H1 (cell line): Measurements from ENCODE around the gene CCL17. TPM values are rescaled to one million over a fixed set of nuclear protein-coding genes. Genes with fewer than 3 reads are reported as not detected.

ENCODE experiments used
- CTCF ChIA-PET: fragments of 300-600 bp; sonication (Branson Sonifier 250); formaldehyde crosslinking; loops from one replicate; lab custom pipeline; 2021; ENCODE audit not compliant: partially characterized antibody; lab: Charles Lee
- POLR2A ChIA-PET: fragments of 300-600 bp; sonication (Branson Sonifier 250); formaldehyde crosslinking; loops from one replicate; lab custom pipeline; 2021; ENCODE audit warnings: inconsistent platforms; ENCODE audit not compliant: partially characterized antibody; lab: Charles Lee
- DNase-seq, 2 experiments: peaks; one replicate each; pipeline versions ENCODE4 v3.0.0 to v3.0.0-alpha.2; 2010 to 2022; ENCODE audit warnings: low spot score in 2 of 2, low read depth in 1 of 2, mixed read lengths in 1 of 2
- FAIRE-seq: peaks from 2 replicates; lab custom pipeline; 2011; peaks lifted over from hg19 to GRCh38; lab: Jason Lieb, UNC
- H2AFZ ChIP-seq: 2 replicates; pipeline ENCODE4 v1.8.1; 2012; ENCODE audit warnings: low read length, inconsistent platforms
- H2AK5ac ChIP-seq: 2 replicates; pipeline ENCODE4 v1.6.1; 2013; ENCODE audit warnings: low read depth, low read length
- H2BK120ac ChIP-seq: replicated peaks from 2 replicates; pipeline ENCODE3; 2013; ENCODE audit warnings: low read depth, low read length, inconsistent platforms
- H2BK12ac ChIP-seq: 2 replicates; pipeline ENCODE4 v1.6.1; 2013; ENCODE audit warnings: low read depth, low read length
- H2BK15ac ChIP-seq: 2 replicates; pipeline ENCODE4 v1.6.1; 2013; ENCODE audit warnings: low read length
- H2BK20ac ChIP-seq: 2 replicates; pipeline ENCODE4 v1.6.1; 2013; ENCODE audit warnings: low read length
- H2BK5ac ChIP-seq: 2 replicates; pipeline ENCODE4 v1.6.1; 2013; ENCODE audit warnings: low read depth, low read length
- H3K14ac ChIP-seq: 2 replicates; pipeline ENCODE4 v1.6.1; 2013; ENCODE audit warnings: inconsistent platforms; ENCODE audit not compliant: insufficient read length
- H3K18ac ChIP-seq: 2 replicates; pipeline ENCODE4 v1.6.1; 2013; ENCODE audit warnings: low read length; ENCODE audit errors: extremely low read depth
- H3K23ac ChIP-seq: 2 replicates; pipeline ENCODE4 v1.6.1; 2013; ENCODE audit warnings: inconsistent platforms; ENCODE audit not compliant: insufficient read length
- H3K23me2 ChIP-seq: 2 replicates; pipeline ENCODE4 v1.6.1; 2013; ENCODE audit warnings: low read depth, low read length
- H3K27ac ChIP-seq: 2 replicates; pipeline ENCODE4 v1.6.1; 2011; ENCODE audit warnings: low read depth, low read length, inconsistent platforms
- H3K27me3 ChIP-seq, 4 experiments: replicated peaks in 1 of 4; 1 replicate in 1 of 4; 2 replicates in 3 of 4; pipeline versions ENCODE4 v1.6.1 to v1.8.1; 2011 to 2013; ENCODE audit warnings: low read length in 3 of 4, mild to moderate bottlenecking in 3 of 4, inconsistent platforms in 2 of 4, mixed read lengths in 2 of 4, moderate library complexity in 1 of 4; ENCODE audit not compliant: control insufficient read depth in 3 of 4, insufficient read depth in 3 of 4; ENCODE audit errors: extremely low read depth in 1 of 4
- H3K36me3 ChIP-seq, 4 experiments: 2 replicates each; pipeline versions ENCODE4 v1.6.1 to v1.8.1; 2011 to 2013; ENCODE audit warnings: mild to moderate bottlenecking in 4 of 4, low read length in 3 of 4, moderate library complexity in 2 of 4, control low read depth in 1 of 4, inconsistent platforms in 1 of 4; ENCODE audit not compliant: insufficient read depth in 4 of 4, control insufficient read depth in 2 of 4
- H3K4ac ChIP-seq: replicated peaks from 2 replicates; pipeline ENCODE3; 2013; ENCODE audit warnings: low read length, low read depth, mixed read lengths, inconsistent platforms; ENCODE audit not compliant: insufficient read length
- H3K4me1 ChIP-seq, 4 experiments: replicated peaks in 1 of 4; 1 replicate in 1 of 4; 2 replicates in 3 of 4; pipeline versions ENCODE4 v1.6.1 to v1.8.1; 2011 to 2013; ENCODE audit warnings: low read length in 3 of 4, inconsistent platforms in 2 of 4, mixed read lengths in 1 of 4; ENCODE audit not compliant: insufficient read depth in 4 of 4, control insufficient read depth in 3 of 4
- H3K4me2 ChIP-seq, 2 experiments: 2 replicates each; pipeline versions ENCODE4 v1.6.1 to v1.8.1; 2011 to 2013; ENCODE audit warnings: low read depth in 2 of 2, low read length in 2 of 2, control low read depth in 1 of 2, inconsistent platforms in 1 of 2, mild to moderate bottlenecking in 1 of 2; ENCODE audit not compliant: insufficient read depth in 1 of 2
- H3K4me3 ChIP-seq, 4 experiments: fragments of 200-600, 300-600 bp in 1 of 4; sonication (generic), shearing (Covaris generic), sonication (Bioruptor Twin) in 1 of 4; 2 replicates each; pipeline versions ENCODE4 v1.5.1 to v1.8.1; 2011 to 2016; ENCODE audit warnings: low read length in 4 of 4, low read depth in 3 of 4, control low read depth in 2 of 4, inconsistent platforms in 2 of 4, mild to moderate bottlenecking in 2 of 4, mixed read lengths in 1 of 4, moderate library complexity in 1 of 4; ENCODE audit not compliant: insufficient read depth in 2 of 4; ENCODE audit errors: extremely low read depth in 1 of 4
- H3K56ac ChIP-seq: replicated peaks from 2 replicates; pipeline ENCODE3; 2013; ENCODE audit warnings: low read depth, mild to moderate bottlenecking, mixed read lengths, low read length, inconsistent platforms; ENCODE audit not compliant: insufficient read length
- H3K79me1 ChIP-seq: 2 replicates; pipeline ENCODE4 v1.6.1; 2013; ENCODE audit warnings: low read depth, low read length, control low read depth
- H3K79me2 ChIP-seq, 2 experiments: 2 replicates each; pipeline versions ENCODE4 v1.6.1 to v1.8.1; 2012 to 2013; ENCODE audit warnings: low read length in 2 of 2, mild to moderate bottlenecking in 2 of 2, inconsistent platforms in 1 of 2; ENCODE audit not compliant: insufficient read depth in 2 of 2, control insufficient read depth in 1 of 2
- H3K9ac ChIP-seq, 4 experiments: replicated peaks in 1 of 4; 1 replicate in 1 of 4; 2 replicates in 3 of 4; pipeline versions ENCODE4 v1.6.1 to v1.8.1; 2011 to 2013; ENCODE audit warnings: low read depth in 3 of 4, low read length in 3 of 4, control low read depth in 2 of 4, mild to moderate bottlenecking in 2 of 4, moderate library complexity in 2 of 4, inconsistent platforms in 1 of 4; ENCODE audit errors: extremely low read depth in 1 of 4
- H3K9me3 ChIP-seq, 2 experiments: 2 replicates each; pipeline versions ENCODE4 v1.6.1 to v1.8.1; 2012 to 2013; ENCODE audit warnings: mild to moderate bottlenecking in 2 of 2, moderate library complexity in 2 of 2, control low read depth in 1 of 2, inconsistent platforms in 1 of 2, low read depth in 1 of 2, low read length in 1 of 2, mixed read lengths in 1 of 2; ENCODE audit not compliant: insufficient read depth in 2 of 2
- H4K20me1 ChIP-seq, 2 experiments: replicated peaks in 1 of 2; 2 replicates each; pipeline versions ENCODE3 to v1.8.1; 2011 to 2013; ENCODE audit warnings: inconsistent platforms in 2 of 2, low read length in 2 of 2, mild to moderate bottlenecking in 1 of 2; ENCODE audit not compliant: insufficient read depth in 2 of 2, control insufficient read depth in 1 of 2
- H4K5ac ChIP-seq: 2 replicates; pipeline ENCODE4 v1.6.1; 2013; ENCODE audit warnings: low read length, low read depth, mixed read lengths, inconsistent platforms; ENCODE audit not compliant: insufficient read length
- H4K8ac ChIP-seq: 2 replicates; pipeline ENCODE4 v1.8.0; 2013; ENCODE audit warnings: mild to moderate bottlenecking, moderate library complexity, low read length, inconsistent platforms; ENCODE audit not compliant: insufficient read depth; ENCODE audit errors: extremely low read depth
- H4K91ac ChIP-seq: replicated peaks from 2 replicates; pipeline ENCODE3; 2013; ENCODE audit warnings: low read length, mixed read lengths, inconsistent platforms; ENCODE audit not compliant: insufficient read length
- POLR2A ChIP-seq, 2 experiments: IDR thresholded peaks; 1 replicate in 1 of 2; 2 replicates in 1 of 2; pipeline ENCODE4 v1.6.1; 2011; ENCODE audit warnings: low read depth in 2 of 2, low read length in 2 of 2, mild to moderate bottlenecking in 2 of 2; ENCODE audit errors: control extremely low read depth in 1 of 2
- WGBS, 2 experiments: shearing (Covaris generic) in 1 of 2; methylation state at CpG; one replicate each; pipeline versions ENCODE4 v1.1.6 to v1.1.7; 2013 to 2015; ENCODE audit warnings: low lambda C conversion rate in 2 of 2, mixed read lengths in 2 of 2, inconsistent platforms in 1 of 2, low coverage in 1 of 2, missing lambda C conversion rate in 1 of 2; ENCODE audit not compliant: insufficient replicate concordance in 2 of 2, insufficient coverage in 1 of 2, insufficient read length in 1 of 2; ENCODE audit errors: extremely low coverage in 1 of 2, missing lambda C conversion rate in 1 of 2; 5-methylcytosine and 5-hydroxymethylcytosine counted together
- polyA plus RNA-seq, 7 experiments: library from polyadenylated mRNA; depleted of rRNA in 3 of 7; stranded (reverse) in 5 of 7; unstranded in 2 of 7; fragments of >200 nt in 5 of 7; fragments of 200-250 nt in 2 of 7; gene quantifications; 1 replicate in 5 of 7; 2 replicates in 1 of 7; 4 replicates in 1 of 7; pipeline versions ENCODE4 v1.2.1 to v1.2.3, GENCODE V29; 2011 to 2013; ENCODE audit warnings: missing spikeins in 2 of 7, mixed read lengths in 2 of 7
- total RNA-seq: library from RNA; stranded (reverse); fragmentation: NEBNext Ultra II Directional; extraction: Animal tissue kit (Norgen Biotek cat#: 25700); gene quantifications from 2 replicates; pipeline ENCODE4 v1.2.1, GENCODE V29; 2021

CCL17 gene
- total and polyA plus RNA-seq, 2 of the 8 experiments (the other 6 are each of a cell fraction or from before 2014, with no cell fraction given), result not detected

DNA sequence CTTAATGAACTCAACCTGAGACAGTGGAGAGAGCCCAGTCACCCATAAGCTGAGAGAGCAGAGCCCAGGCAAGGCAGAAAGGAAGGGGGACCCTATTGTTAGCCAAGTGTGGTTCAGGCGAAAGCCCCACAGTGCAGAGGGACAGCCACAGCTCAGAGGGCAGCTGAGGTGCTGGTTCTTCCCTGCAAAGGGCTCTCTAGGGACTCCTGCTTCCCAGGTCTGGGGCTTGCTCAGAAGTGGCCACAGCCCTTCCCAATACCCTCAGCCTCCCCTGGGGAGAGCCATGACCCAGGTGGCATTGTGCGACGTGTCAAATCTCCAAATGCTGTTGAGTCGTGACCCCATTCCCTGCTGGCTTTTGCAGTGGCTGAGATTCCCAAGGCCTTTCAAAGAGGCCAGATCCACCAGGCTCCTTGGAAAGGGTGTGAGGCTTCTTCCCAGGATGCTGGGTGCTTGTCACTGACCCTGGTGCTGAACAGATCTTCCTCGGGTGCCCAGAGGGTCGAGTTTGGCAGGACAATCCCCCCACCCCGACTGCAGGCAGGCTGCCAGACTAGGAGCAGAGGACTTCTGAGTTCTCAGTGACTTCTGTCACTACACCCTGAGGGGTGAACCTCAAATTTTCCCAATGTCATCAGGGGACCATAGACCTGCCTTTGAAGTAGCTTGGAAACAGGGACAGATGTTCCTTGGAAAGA is 2.5 kb upstream of the CCL17 start:
- ChIA-PET CTCF (interaction anchor here (0.7 to 12.3 kb wide), 5 partner anchors 10 to 101 kb away, joined by 3 to 71 read pairs (median 7); no protein-coding TSS in a partner anchor), POLR2A (interaction anchor here (1.3 kb wide), 1 partner anchor 11 kb away, joined by 3 read pairs; no protein-coding TSS in a partner anchor)
- Histone ChIP-seq H4K8ac (no peak overlapping the region), H2BK15ac (no peak overlapping the region), H3K23ac (no peak overlapping the region), H3K14ac (no peak overlapping the region), H2AK5ac (no peak overlapping the region), H4K91ac (no peak overlapping the region), H3K27me3 (no peaks in the 10 kb centered on the region), H3K23me2 (no peaks in the 10 kb centered on the region), H2BK12ac (no peak overlapping the region), H2BK20ac (no peak overlapping the region), H2BK5ac (no peak overlapping the region), H2BK120ac (no peak overlapping the region), H4K20me1 (no peaks in the 10 kb centered on the region), H3K9me3 (no peaks in the 10 kb centered on the region), H3K27ac (no peak overlapping the region), H3K4me1 (no peaks in the 10 kb centered on the region), H3K79me2 (no peaks in the 10 kb centered on the region), H3K79me1 (no peaks in the 10 kb centered on the region), H3K9ac (no peak overlapping the region), H3K36me3 (no peaks in the 10 kb centered on the region), H3K18ac (no peak overlapping the region), H2AFZ (0 out of 2 replicates have a peak overlapping the region, but pooled peaks have one; percentile 0), H3K4me3 (no peak overlapping the region), H3K56ac (no peak overlapping the region), H4K5ac (no peak overlapping the region), H3K4ac (no peak overlapping the region), H3K4me2 (no peak overlapping the region)
- WGBS, 2 experiments, result 72% methylated on average over 7 of the region's 7 CpGs; no CpG with 5 or more reads in 1 of the 2 experiments
- FAIRE-seq (no peak), DNase-seq (no peak)
- TF ChIP-seq POLR2A (IDR thresholded peaks at IDR 0.05; ENCODE audit: control extremely low read depth in 1 of 2, low read depth in 2 of 2, low read length in 2 of 2), result no peak
